Vagina (tissue), 2 donors: Measurements from ENCODE around the gene TKTL2. TPM values are rescaled to one million over a fixed set of nuclear protein-coding genes. Genes with fewer than 3 reads are reported as not detected.

Experiments
- DNase-seq, 2 donors: peaks; one replicate each; pipeline ENCODE4 v3.0.0-alpha.2; 2017; ENCODE audit errors: extremely low spot score in 2 of 2
- H3K27ac ChIP-seq: fragments of 200-600 bp; sonication (generic); one replicate; pipeline ENCODE4 v1.5.1; 2019
- H3K27me3 ChIP-seq: fragments of 200-600 bp; sonication (generic); one replicate; pipeline ENCODE4 v1.5.1; 2019
- H3K36me3 ChIP-seq, 2 donors: fragments of 200-600 bp; sonication (generic); one replicate each; pipeline ENCODE4 v1.5.1; 2017 to 2019
- H3K4me1 ChIP-seq: fragments of 200-600 bp; sonication (generic); one replicate; pipeline ENCODE4 v1.5.1; 2019
- H3K4me3 ChIP-seq, 2 donors: fragments of 200-600 bp; sonication (generic); 1 replicate in 1 of 2; 2 replicates in 1 of 2; pipeline ENCODE4 v1.5.1; 2016 to 2019
- H3K9me3 ChIP-seq: fragments of 200-600 bp; sonication (generic); one replicate; pipeline ENCODE4 v1.5.1; 2019
- CTCF ChIP-seq, 3 experiments: fragments of 450-650 bp in 2 of 3; fragments of 200-600 bp in 1 of 3; sonication (generic) in 1 of 3; IDR thresholded peaks; one replicate each; pipeline ENCODE4 v1.5.1; 2017 to 2019; ENCODE audit warnings: antibody characterized with exemption in 3 of 3, mild to moderate bottlenecking in 2 of 3, moderate library complexity in 2 of 3
- POLR2A ChIP-seq, 2 donors: fragments of 450-650 bp; IDR thresholded peaks; one replicate each; pipeline ENCODE4 v1.6.1; 2017; ENCODE audit warnings: antibody characterized with exemption in 2 of 2, mild to moderate bottlenecking in 2 of 2, moderate library complexity in 2 of 2
- POLR2AphosphoS5 ChIP-seq, 2 donors: sonication (generic); formaldehyde crosslinking; IDR thresholded peaks; one replicate each; pipeline ENCODE4 v1.9.0; 2017; ENCODE audit warnings: antibody characterized with exemption in 2 of 2, mild to moderate bottlenecking in 2 of 2, low read depth in 1 of 2; ENCODE audit not compliant: insufficient read depth in 1 of 2
- intact Hi-C: fragments of 100-400 bp; cut with DNase I; formaldehyde crosslinking; loops from one replicate; pipeline ENCODE4 v1.15.1; 2023
- total RNA-seq: library from RNA; depleted of rRNA; stranded (reverse); fragments of >200 nt; gene quantifications from one replicate; pipeline ENCODE4 v1.2.3, GENCODE V29; 2016

The TKTL2 gene
- total RNA-seq, 1 donor from 2014 or later, result not detected

DNA sequence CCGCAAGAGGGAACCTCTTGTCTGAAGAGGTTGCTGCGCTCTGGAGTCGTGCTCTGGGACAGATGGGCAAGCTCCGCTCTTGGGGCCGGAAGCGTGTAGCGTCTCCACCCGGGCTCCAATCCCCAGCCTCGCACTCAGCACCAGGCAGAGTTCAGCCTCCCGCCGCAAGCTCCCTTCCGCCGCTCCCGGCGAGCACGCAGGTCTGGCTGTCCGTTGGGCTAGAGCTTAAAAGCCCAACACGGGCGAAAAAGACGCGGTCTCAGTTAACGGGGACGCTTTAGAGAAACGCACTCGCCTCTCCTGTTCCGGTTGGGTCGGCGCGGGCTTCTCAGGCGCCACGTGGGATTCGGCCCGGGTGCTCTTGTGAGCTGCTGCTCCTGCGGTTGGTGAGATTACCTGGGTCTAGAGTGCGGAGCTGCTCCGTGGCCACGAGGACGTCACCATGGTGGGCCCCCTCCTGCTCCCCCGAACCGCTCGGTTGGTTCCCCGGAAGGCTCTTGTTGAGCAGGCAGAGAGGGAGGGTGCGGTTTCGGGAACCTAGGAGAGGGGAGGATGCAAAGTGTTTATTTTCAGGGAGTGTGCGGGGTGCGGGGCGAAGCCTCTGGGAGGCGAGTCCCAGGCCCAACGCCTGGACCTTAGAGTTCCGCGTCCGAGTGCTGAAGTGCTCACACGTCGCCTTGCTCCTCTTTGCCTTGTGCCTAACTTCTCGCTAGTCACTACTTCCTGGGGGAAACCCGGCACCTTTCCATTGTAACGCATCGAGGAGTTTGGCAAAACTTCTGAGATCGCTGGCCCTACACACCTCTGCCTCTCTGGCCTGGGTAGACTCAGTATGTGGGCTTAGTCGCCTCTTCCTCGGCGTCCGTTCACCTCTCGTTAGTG, 21.0 kb upstream of the TKTL2 start, which contains the start of gene TMA16:
Gene TMA16 (plus strand): TSS at position 331 of the 882 bp plus-strand sequence. CDS start 112 bp downstream, at position 443.
- no peaks in the 10 kb centered on the region for H3K27me3 ChIP-seq
- H3K36me3 ChIP-seq, result no peaks in the 10 kb centered on the region
- peaks cover 23% of the 10 kb centered on the region for H3K4me1 ChIP-seq
- H3K4me3 ChIP-seq, result peak within 1 kb of the TSS; percentile 69 to 83
- TF ChIP-seq POLR2A (IDR thresholded peaks at IDR 0.05) (no peak), POLR2AphosphoS5 (IDR thresholded peaks at IDR 0.05; ENCODE audit: insufficient read depth in 1 of 2, low read depth in 1 of 2) (peak in 1 of 2 donors; percentile 75)
- peak within 1 kb of the TSS; percentile 86 for H3K27ac ChIP-seq
- no peak for DNase-seq
- intact Hi-C loops, result no loop called here
- no peaks in the 10 kb centered on the region for H3K9me3 ChIP-seq

- no peaks in the 10 kb centered on the region for H3K36me3 ChIP-seq
- H3K27me3 ChIP-seq, result no peaks in the 10 kb centered on the region
- peak overlapping the region; percentile 86 for H3K27ac ChIP-seq
- H3K9me3 ChIP-seq, result no peaks in the 10 kb centered on the region
- no peak for DNase-seq
- TF ChIP-seq POLR2AphosphoS5 (IDR thresholded peaks at IDR 0.05; ENCODE audit: insufficient read depth in 1 of 2, low read depth in 1 of 2) (no peak), CTCF (IDR thresholded peaks at IDR 0.05) (no peak), POLR2A (IDR thresholded peaks at IDR 0.05) (no peak)
- intact Hi-C loops, result no loop called here
- peak overlapping the region; percentile 69 to 83 for H3K4me3 ChIP-seq
- peaks cover 23% of the 10 kb centered on the region for H3K4me1 ChIP-seq
These were observed 20.2 kb upstream of the TKTL2 start for GRCh38 chr4:163493643-163494359.

DNA sequence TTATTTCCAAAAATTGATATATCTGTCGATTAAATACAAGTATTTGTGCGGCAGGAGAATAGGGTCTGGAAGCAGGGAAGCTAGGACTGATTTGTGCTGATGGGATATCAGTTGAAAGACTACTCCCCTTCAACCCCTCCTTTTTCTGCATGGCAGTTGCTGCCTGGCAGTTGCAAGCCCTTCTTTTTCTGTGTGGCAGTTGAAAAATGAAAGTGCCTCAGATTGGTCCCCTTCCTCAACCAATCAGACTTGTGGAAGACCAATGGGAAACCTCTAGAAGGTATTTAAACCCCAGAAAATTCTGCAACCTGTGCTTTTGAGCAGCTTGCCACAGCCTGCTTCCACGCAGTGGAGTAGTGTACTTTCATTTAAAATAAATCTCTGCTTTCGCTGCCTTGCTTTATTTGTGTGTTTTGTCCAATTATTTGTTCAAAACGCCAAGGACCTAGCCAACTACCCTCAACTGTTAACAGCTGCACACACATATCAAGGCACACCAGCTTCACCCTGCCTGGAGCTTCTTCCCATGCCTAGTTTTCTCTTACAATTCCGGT, 19.5 kb upstream of the TKTL2 start:
- H3K4me1 ChIP-seq, result peaks cover 23% of the 10 kb centered on the region
- no peak for DNase-seq
- no peak overlapping the region for H3K4me3 ChIP-seq
- H3K27me3 ChIP-seq, result no peaks in the 10 kb centered on the region
- TF ChIP-seq POLR2AphosphoS5 (IDR thresholded peaks at IDR 0.05; ENCODE audit: insufficient read depth in 1 of 2, low read depth in 1 of 2) (no peak), POLR2A (IDR thresholded peaks at IDR 0.05) (no peak), CTCF (IDR thresholded peaks at IDR 0.05) (no peak)
- intact Hi-C loops, result no loop called here
- H3K9me3 ChIP-seq, result no peaks in the 10 kb centered on the region
- no peaks in the 10 kb centered on the region for H3K36me3 ChIP-seq
- H3K27ac ChIP-seq, result no peak overlapping the region

DNA sequence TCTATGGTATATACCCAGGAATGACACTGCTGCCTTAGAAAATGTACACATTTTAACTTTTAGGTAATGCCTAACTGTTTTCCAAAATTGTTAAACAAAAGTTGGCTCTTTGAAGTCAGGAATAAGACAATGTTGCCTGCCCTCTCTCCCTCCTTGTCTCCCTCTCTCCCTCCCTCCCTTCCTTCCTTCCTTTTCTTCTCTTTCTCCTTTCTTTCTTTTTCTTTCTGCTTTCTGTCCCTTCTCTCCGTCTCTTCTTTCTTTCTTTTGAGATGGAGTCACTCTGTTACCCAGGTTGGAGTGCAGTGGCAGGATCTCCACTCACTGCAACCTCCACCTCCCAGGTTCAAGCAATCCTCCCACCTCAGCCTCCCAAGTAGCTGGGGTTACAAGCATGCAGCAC, 16.4 kb upstream of the TKTL2 start:
- intact Hi-C loops, result loop anchor here (5.0 kb wide), 1 partner anchor 57 kb away; no protein-coding TSS in a partner anchor
- DNase-seq, result no peak
- Histone ChIP-seq H3K4me3 (no peak overlapping the region), H3K4me1 (no peaks in the 10 kb centered on the region), H3K9me3 (no peaks in the 10 kb centered on the region), H3K27ac (no peak overlapping the region), H3K36me3 (no peaks in the 10 kb centered on the region), H3K27me3 (no peaks in the 10 kb centered on the region)
- TF ChIP-seq POLR2A (IDR thresholded peaks at IDR 0.05) (no peak), POLR2AphosphoS5 (IDR thresholded peaks at IDR 0.05; ENCODE audit: insufficient read depth in 1 of 2, low read depth in 1 of 2) (no peak)

DNA sequence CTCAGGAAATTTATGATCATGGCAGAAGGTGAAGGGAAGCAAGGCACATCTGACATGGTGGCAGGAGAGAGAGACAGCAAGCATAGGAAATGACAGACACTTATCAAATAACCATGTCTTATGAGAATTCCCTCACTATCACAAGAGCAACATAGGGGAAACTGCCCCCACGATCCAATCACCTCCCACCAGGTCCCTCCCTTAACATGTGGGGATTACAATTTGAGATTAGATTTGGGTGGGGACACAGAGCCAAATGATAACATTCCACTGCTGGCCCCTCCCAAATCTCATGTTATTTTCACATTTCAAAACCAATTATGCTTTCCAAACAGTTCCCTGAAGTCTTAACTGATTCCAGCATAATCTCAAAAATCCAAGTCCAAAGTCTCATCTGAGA, 12.8 kb upstream of the TKTL2 start:
- Histone ChIP-seq H3K27ac (no peak overlapping the region), H3K36me3 (no peaks in the 10 kb centered on the region), H3K4me1 (no peaks in the 10 kb centered on the region), H3K27me3 (no peaks in the 10 kb centered on the region), H3K4me3 (no peak overlapping the region), H3K9me3 (no peaks in the 10 kb centered on the region)
- TF ChIP-seq CTCF (IDR thresholded peaks at IDR 0.05), result no peak
- no peak for TF ChIP-seq POLR2AphosphoS5 (IDR thresholded peaks at IDR 0.05; ENCODE audit: insufficient read depth in 1 of 2, low read depth in 1 of 2)
- TF ChIP-seq POLR2A (IDR thresholded peaks at IDR 0.05), result no peak
- no peak for DNase-seq
- intact Hi-C loops, result loop anchor here (5.0 kb wide), 1 partner anchor 61 kb away; no protein-coding TSS in a partner anchor
